Stimulated activated CD4-positive, alpha-beta T cell treated with anti-CD3 and anti-CD28 coated beads, Interleukin-12 subunit alpha, Interleukin-12 subunit beta, amount 100 ng/mL, for 48 hours (primary cell): ENCODE data around the gene PAPLN.

Experiments
- DNase-seq, 3 donors: peaks; one replicate each; pipeline ENCODE4 v3.0.0-alpha.2; 2020; ENCODE audit warnings: low read depth in 2 of 3, low spot score in 1 of 3

PAPLN gene

GRCh38 chr14:73258845-73259611 lies 21.7 kb downstream of the PAPLN start:
- DNase-seq: no peak

GRCh38 chr14:73259837-73260236 lies 22.5 kb downstream of the PAPLN start:
- DNase-seq: no peak

- no peak for DNase-seq
Observed at GRCh38 chr14:73260574-73260973, 23.3 kb downstream of the PAPLN start.

- DNase-seq: no peak
Observed at GRCh38 chr14:73261075-73261474, 23.8 kb downstream of the PAPLN start.

- DNase-seq: no peak
Observed at GRCh38 chr14:73261520-73262426, 24.5 kb downstream of the PAPLN start.

- no peak for DNase-seq
Observed at GRCh38 chr14:73262427-73263183, 25.3 kb downstream of the PAPLN start.

GRCh38 chr14:73263606-73264005 lies 26.3 kb downstream of the PAPLN start:
- no peak for DNase-seq

- DNase-seq: no peak
Observed at GRCh38 chr14:73264080-73264884, 27.0 kb downstream of the PAPLN start.

- DNase-seq: no peak
Observed at GRCh38 chr14:73264885-73265720, 27.8 kb downstream of the PAPLN start.

GRCh38 chr14:73265721-73266046 lies 28.4 kb downstream of the PAPLN start:
- no peak for DNase-seq

- DNase-seq: no peak
Observed at GRCh38 chr14:73266317-73266716, 29.0 kb downstream of the PAPLN start.

- DNase-seq: no peak
Observed at GRCh38 chr14:73267474-73267873, 30.2 kb downstream of the PAPLN start.

GRCh38 chr14:73269729-73270531 lies 32.6 kb downstream of the PAPLN start:
- DNase-seq: no peak

- DNase-seq: no peak
Observed at GRCh38 chr14:73272393-73272792, 35.1 kb downstream of the PAPLN start.

GRCh38 chr14:73273799-73274198 lies 36.5 kb downstream of the PAPLN start:
- DNase-seq: no peak

- no peak for DNase-seq
Observed at GRCh38 chr14:73276836-73277235, 39.5 kb downstream of the PAPLN start.

GRCh38 chr14:73277376-73277775 lies 40.1 kb downstream of the PAPLN start:
- no peak for DNase-seq

- DNase-seq: no peak
Observed at GRCh38 chr14:73280903-73281302, 43.6 kb downstream of the PAPLN start.
